HG03045 (cell line): ENCODE measurements around the gene NFAM1.
A peak's percentile ranks its signal among the peaks of the same experiment; 100 is the strongest.

ENCODE experiments used
- ATAC-seq: cut with Tn5 transposase; IDR thresholded peaks from one replicate; pipeline ENCODE4 v1.9.1; 2021; ENCODE audit warnings: mild to moderate bottlenecking, moderate library complexity; ENCODE audit not compliant: unreplicated experiment

Gene NFAM1

GRCh38 chr22:42384506-42384905, 47.7 kb downstream of the NFAM1 start:
- no peak for ATAC-seq

- no peak for ATAC-seq
These were observed 48.3 kb downstream of the NFAM1 start for GRCh38 chr22:42383851-42384417.

GRCh38 chr22:42383287-42383686, 48.9 kb downstream of the NFAM1 start:
- no peak for ATAC-seq

- ATAC-seq = no peak
These were observed 51.2 kb downstream of the NFAM1 start for GRCh38 chr22:42380769-42381551.

- ATAC-seq = no peak
These were observed 52.2 kb downstream of the NFAM1 start for GRCh38 chr22:42379966-42380537.

GRCh38 chr22:42376711-42377554, 55.3 kb downstream of the NFAM1 start:
- ATAC-seq = no peak

- no peak for ATAC-seq
These were observed 56.2 kb downstream of the NFAM1 start for GRCh38 chr22:42375982-42376381.

- no peak for ATAC-seq
These were observed 59.2 kb downstream of the NFAM1 start for GRCh38 chr22:42372976-42373375.

- no peak for ATAC-seq
These were observed 60.7 kb downstream of the NFAM1 start for GRCh38 chr22:42371501-42371900.

- no peak for ATAC-seq
These were observed 61.1 kb downstream of the NFAM1 start for GRCh38 chr22:42371099-42371498.

GRCh38 chr22:42369250-42370041, 62.8 kb downstream of the NFAM1 start:
- ATAC-seq = peak; percentile 95

GRCh38 chr22:42368379-42369249, 63.6 kb downstream of the NFAM1 start:
- peak; percentile 11 for ATAC-seq

GRCh38 chr22:42367980-42368378, 64.2 kb downstream of the NFAM1 start:
- no peak for ATAC-seq

- ATAC-seq = no peak
These were observed 65.2 kb downstream of the NFAM1 start for GRCh38 chr22:42366806-42367581.

GRCh38 chr22:42365942-42366695, 66.1 kb downstream of the NFAM1 start:
- ATAC-seq = no peak

GRCh38 chr22:42365111-42365865, 66.9 kb downstream of the NFAM1 start:
- ATAC-seq = no peak

- no peak for ATAC-seq
These were observed 67.5 kb downstream of the NFAM1 start for GRCh38 chr22:42364604-42365110.
